Measurements from ENCODE around the gene PTGDR2.

- no peak for TF ChIP-seq POLR2AphosphoS5 (IDR thresholded peaks at IDR 0.05; ENCODE audit: low read depth, low read length)
- TF ChIP-seq POLR2A (IDR thresholded peaks at IDR 0.05; ENCODE audit: low read depth, low read length), result no peak
These were observed 7.9 kb downstream of the PTGDR2 start for GRCh38 chr11:60847896-60848295.
